PFSK-1 (cell line): ENCODE data around the gene BICD2.

Source experiments
- FOXP2 ChIP-seq: optimal IDR thresholded peaks from 2 replicates; pipeline ENCODE3; 2011; ENCODE audit warnings: borderline replicate concordance, control low read depth, inconsistent platforms; ENCODE audit not compliant: insufficient read depth; ENCODE audit errors: extremely low read length, extremely low read depth
- POLR2AphosphoS5 ChIP-seq: IDR thresholded peaks from 2 replicates; pipeline ENCODE4 v1.6.1; 2012; ENCODE audit warnings: low read depth, mild to moderate bottlenecking, control low read depth, low read length, moderate library complexity
- REST ChIP-seq, 2 experiments: IDR thresholded peaks; 2 replicates each; pipeline versions ENCODE4 v1.6.1 to v1.8.0; 2011 to 2012; ENCODE audit warnings: low read depth in 2 of 2, low read length in 2 of 2, control low read depth in 1 of 2, inconsistent platforms in 1 of 2, mild to moderate bottlenecking in 1 of 2, moderate library complexity in 1 of 2; ENCODE audit not compliant: insufficient read depth in 1 of 2
- SIN3A ChIP-seq: IDR thresholded peaks from 2 replicates; pipeline ENCODE4 v1.6.1; 2012; ENCODE audit warnings: mild to moderate bottlenecking, low read length, moderate library complexity, borderline replicate concordance; ENCODE audit not compliant: insufficient read depth
- TAF1 ChIP-seq: IDR thresholded peaks from 2 replicates; pipeline ENCODE4 v1.6.1; 2012; ENCODE audit warnings: low read length, control low read depth, borderline replicate concordance; ENCODE audit not compliant: insufficient read depth

The BICD2 gene

GRCh38 chr9:92746567-92747458 lies 17.8 kb downstream of the BICD2 start:
- TF ChIP-seq REST (IDR thresholded peaks at IDR 0.05; ENCODE audit: insufficient read depth in 1 of 2, low read depth in 2 of 2, low read length in 2 of 2): no peak
- no peak for TF ChIP-seq POLR2AphosphoS5
- TF ChIP-seq SIN3A: no peak
- TF ChIP-seq FOXP2: no peak
- no peak for TF ChIP-seq TAF1

GRCh38 chr9:92745881-92746280 lies 18.8 kb downstream of the BICD2 start:
- TF ChIP-seq REST (IDR thresholded peaks at IDR 0.05; ENCODE audit: insufficient read depth in 1 of 2, low read depth in 2 of 2, low read length in 2 of 2) (no peak), POLR2AphosphoS5 (no peak), SIN3A (no peak), FOXP2 (no peak), TAF1 (no peak)

- TF ChIP-seq FOXP2 (no peak), TAF1 (no peak), REST (IDR thresholded peaks at IDR 0.05; ENCODE audit: insufficient read depth in 1 of 2, low read depth in 2 of 2, low read length in 2 of 2) (no peak), POLR2AphosphoS5 (no peak), SIN3A (no peak)
Measured at GRCh38 chr9:92745331-92745730, 19.3 kb downstream of the BICD2 start.

DNA sequence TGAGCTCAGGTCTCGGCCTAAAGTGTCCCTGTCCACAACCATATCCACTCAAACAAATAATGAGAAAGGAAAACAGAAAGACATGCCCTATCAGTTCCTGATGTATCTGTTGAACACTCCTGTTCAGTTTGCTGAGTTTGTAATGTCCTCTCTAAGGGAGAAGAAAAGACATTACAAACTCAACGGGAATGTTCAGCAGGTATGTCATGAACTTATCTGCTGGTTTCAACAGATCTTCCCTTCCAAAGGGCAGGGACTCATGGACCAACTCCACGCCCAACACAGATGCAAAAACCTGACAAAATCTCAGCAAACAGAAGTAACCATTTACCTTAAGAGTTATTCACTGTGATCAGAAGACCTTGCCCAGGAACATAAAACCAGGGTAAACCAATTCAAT lies 23.7 kb downstream of the BICD2 start:
- TF ChIP-seq REST (IDR thresholded peaks at IDR 0.05; ENCODE audit: insufficient read depth in 1 of 2, low read depth in 2 of 2, low read length in 2 of 2): no peak
- no peak for TF ChIP-seq TAF1
- TF ChIP-seq POLR2AphosphoS5: no peak
